ENCODE data around the gene B3GALT5. TPM values are rescaled to one million over a fixed set of nuclear protein-coding genes. Genes with fewer than 3 reads are reported as not detected.
"Not testable (repeated sequence)": the region's sequence is repeated elsewhere in the genome, so short reads cannot be mapped to it uniquely, and the experiment has no call there.

B3GALT5 gene, protein sequence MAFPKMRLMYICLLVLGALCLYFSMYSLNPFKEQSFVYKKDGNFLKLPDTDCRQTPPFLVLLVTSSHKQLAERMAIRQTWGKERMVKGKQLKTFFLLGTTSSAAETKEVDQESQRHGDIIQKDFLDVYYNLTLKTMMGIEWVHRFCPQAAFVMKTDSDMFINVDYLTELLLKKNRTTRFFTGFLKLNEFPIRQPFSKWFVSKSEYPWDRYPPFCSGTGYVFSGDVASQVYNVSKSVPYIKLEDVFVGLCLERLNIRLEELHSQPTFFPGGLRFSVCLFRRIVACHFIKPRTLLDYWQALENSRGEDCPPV
- total RNA-seq = 21.9 TPM

DNA sequence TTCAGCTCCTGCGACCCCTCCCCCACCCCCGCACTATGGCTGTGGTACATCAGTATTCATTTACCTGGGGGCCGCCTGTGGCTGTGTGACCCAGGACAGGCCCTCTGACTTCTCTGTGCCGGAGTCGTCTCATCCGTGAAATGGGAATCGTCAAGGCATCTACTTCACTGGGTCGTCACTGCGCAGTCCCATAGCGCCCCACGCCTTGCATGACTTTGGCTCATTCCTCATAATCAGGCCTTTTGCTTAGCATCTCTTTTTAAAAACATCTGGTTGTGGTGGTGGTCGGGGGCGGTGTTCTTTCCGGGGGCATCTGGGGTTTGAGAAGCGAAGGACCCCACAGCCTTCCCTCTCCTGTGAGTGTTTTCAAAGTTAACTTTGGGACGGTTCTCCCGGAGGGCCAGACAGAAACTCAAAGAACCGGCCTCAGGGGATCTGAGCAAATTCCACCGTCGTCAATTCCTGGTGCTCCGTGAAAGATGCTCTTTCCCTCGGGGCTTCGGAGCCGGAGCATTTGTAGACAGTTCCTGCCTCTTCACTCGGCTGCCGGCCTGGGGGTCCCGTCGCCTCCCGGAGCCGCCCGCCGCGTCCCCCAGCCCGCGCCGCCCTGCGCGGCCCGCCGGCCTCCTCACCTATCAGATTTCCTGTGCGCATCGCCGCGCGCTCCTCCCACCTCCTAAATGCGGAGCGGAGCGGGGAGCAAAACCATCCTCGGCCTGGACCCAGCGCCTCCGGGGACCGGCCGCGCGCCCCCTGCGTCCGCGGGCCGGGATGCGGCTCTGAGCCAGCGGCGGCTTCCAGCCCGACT is at the start of gene B3GALT5:
Gene B3GALT5 (plus strand): TSS at position 708 of the 808 bp plus-strand sequence. CDS start 47,620 bp downstream, outside the sequence.
- DNase-seq (ENCODE audit: low spot score) = no peak

DNA sequence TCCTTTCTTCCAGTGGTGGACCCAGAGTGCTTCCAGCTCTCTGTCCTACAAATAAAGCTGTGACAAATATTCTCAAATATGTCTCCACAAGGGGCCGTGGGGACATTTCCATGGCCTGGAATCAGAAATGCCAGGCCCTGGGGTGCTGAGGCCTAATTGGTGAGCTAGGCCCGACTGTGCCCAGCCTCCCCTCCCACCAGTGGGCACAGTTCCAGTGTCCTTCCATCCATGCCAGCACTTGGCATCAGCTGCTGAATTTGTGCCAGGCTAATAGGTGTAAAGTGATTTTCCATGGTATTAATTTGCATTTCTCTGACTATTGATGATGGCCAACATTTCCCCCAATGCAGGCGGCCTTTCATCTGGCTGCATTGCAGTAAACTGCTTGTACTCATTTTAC is 48.5 kb upstream of the B3GALT5 start:
- no peak for DNase-seq (ENCODE audit: low spot score)

DNA sequence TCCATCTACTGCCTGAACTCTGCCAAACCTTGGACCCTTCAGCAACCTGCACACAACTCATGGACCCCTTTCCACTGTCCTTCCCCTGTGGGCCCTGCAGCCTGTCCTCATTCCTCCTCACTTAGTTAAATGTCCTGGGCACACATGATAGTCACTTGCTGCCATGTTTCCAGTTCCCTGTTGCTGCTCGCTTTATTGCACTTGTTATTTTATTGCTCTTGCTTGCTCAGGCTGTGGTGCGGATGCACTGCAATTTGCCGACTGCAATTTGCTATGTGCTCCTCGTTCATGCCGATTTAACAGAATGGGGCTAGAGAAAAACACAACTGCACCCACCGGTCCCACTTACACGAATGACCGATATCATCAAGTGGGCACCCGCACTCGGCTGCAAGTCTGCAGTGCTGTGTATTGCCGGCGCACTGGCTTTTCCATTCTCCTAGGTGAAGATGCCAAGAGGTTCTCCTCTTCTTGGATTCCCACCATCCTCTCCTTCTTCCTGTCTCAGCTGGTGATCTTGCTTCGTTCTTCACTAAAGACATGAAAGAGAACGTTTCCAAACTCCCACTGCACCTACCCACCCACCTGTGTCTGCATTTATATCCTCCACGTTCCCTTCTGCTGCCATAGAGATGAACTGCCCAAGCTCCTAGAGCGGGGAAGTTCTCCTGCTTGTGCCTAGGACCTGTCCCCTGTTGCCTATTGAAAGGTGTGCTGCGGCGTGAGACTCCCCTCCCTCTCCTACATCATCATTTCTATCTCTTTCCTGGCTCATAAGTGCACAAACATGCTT is 45.4 kb upstream of the B3GALT5 start:
- no peak for DNase-seq (ENCODE audit: low spot score)

DNA sequence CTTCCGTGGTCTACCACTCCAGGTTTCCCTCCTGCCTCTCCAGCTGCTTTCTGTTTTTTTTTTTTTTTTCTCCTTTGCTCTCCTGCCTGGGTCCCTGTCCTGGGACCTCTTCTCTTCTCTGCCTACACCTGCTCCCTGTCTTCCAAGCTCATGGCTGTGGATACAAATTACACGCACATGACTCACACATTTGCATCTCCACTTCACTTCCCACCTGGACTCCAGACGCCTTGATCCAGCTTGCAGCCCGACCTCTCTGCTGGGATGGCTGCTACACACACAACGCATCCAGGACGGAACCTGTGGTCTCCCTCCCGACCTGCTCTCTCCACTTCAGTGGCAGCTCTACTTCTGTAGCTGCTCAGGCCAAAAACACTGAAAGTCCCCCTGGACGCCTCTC is 44.4 kb upstream of the B3GALT5 start:
- no peak for DNase-seq (ENCODE audit: low spot score)

DNA sequence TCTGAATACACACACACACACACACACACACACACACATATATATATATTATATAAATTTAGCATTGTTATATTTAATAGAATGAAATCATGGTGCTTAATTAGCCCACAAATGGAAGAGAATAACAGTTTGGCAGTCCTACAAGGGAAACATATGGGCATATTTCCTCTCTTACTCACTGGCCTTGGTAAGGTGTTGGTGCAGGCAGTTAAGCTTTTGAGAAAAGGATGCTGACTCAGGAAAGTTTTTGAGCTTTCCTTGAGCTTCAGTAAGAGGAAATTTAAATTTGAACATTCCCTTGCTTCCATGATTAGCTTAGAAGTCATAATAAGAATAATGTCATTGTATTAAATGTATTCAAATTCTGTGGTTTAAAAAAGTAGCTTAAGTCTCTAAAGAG is 37.0 kb upstream of the B3GALT5 start:
- DNase-seq (ENCODE audit: low spot score) = no peak

DNA sequence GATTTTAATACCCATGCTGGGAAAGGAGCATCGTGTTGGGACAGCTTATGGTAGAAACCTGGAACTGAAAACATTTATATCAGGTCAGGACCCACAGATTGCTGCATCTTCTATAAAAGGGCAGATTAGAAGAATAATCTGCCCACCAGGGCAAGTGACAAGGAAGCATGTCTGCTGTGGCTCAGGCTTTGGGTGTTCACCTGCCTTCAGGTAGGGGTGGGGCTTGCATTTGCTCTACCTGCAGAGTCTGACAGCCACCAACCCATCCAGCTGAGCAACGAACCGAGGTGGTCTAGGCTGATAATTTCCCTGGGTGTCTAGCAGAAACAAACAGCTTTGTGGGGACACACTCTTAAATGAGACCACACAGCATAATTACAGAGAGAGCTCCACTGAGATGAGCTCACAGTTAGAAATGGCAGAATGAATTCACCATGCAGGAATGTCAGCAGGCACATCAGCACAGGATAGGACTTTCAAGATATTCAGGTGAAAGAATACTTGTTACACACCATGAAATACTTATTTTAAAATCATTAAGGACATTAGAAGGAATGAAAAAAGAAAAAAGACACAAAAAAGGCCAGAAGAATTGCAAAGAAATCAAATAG is 36.1 kb upstream of the B3GALT5 start:
- DNase-seq (ENCODE audit: low spot score) = no peak

DNA sequence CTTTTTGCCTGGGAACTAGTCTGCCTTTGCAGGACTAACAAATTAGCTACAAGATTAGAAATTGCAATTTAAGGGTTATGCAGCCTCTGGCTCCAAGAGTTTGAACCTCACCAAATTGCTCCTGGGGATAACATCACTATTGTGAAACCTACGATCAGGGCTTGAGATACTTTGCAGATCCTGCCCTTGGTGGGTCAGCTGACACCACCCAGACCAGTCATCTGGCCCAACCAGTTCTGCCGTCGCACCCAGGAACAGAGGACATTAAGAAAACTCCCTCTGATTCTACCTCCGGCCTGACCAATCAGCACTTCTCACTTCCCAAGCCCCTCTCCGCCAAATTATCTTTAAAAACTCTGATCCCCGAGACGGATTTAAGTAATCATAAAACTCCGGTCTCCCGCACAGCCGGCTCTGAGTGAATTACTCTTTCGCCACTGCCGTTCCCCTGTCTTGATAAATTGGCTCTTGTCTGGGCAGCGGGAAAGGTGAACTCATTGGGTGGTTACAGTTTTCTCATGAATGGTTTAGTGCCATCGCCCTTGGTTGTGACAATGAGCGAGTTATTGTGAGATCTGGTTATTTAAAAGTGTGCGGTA is 32.9 kb upstream of the B3GALT5 start:
- no peak for DNase-seq (ENCODE audit: low spot score)

DNA sequence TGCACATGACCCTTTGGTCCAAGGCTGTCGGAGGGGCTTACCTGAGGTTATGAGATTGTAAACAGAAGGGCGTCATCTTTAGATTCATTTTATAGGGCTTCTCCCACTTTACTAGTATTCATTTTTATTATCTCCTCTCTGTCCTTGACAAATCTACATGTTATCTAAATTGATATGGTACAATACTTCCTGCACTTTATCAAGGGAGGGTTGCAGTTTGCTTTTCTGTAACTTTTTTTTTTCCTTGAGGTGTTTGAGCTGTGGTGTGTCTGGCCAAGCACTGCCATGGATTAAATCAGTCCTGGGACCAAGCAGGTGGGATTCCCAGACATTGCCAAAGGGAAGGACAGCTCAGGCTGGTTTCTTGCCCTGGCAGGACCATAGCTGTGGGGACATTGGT is 32.0 kb upstream of the B3GALT5 start:
- no peak for DNase-seq (ENCODE audit: low spot score)

DNA sequence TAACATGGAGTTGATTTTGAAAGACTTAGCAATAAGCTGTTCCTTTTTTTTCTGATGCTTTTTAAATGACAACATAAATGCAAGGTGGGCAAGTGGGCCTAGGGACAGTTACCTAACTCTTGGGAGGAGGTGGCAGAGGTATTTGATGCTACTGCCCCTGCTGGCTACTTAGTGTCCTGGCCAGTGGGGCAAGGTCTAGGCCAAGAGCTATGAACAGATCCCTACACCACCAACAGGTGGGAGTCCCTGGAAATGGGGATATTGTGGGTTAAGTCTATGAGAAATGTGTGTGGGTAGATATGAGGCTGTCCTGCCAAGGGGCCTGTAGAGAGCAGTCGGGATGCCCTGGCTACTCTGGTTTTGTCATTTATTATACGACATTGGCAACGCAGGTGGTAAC is 31.3 kb upstream of the B3GALT5 start:
- no peak for DNase-seq (ENCODE audit: low spot score)

DNA sequence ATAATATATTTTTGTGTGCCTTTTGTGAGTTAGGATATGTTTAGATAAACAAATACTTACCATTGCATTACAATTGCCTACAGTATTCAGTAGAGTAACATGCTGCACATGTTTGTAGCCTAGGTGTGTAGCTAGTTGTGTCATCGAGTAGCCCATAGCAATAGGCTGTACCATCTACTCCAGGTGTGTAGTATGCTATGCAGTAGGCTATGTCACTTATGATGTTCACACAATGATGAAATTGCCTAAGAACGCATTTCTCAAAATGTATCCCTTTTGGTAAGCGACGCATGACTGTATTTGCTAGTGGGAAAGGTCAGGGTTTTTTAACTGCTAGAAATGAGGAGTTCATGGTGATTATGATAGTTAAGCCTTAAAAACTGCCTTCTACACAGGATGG is 30.0 kb upstream of the B3GALT5 start:
- DNase-seq (ENCODE audit: low spot score) = no peak

DNA sequence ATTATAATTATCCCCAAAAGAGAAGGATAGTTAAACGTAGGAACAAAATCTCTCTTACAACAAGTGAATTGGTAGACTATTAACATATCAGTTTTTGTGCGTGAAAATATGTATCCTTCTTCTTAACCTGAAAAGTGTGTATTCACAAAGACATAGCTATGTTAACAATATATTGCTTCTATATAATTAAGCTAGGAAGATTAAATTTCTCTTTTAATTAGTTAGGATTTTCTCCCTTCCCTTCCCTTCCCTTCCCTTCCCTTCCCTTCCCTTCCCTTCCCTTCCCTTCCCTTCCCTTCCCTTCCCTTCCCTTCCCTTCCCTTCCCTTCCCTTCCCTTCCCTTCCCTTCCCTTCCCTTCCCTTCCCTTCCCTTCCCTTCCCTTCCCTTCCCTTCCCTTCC is 29.2 kb upstream of the B3GALT5 start:
- DNase-seq (ENCODE audit: low spot score) = not testable (repeated sequence)

DNA sequence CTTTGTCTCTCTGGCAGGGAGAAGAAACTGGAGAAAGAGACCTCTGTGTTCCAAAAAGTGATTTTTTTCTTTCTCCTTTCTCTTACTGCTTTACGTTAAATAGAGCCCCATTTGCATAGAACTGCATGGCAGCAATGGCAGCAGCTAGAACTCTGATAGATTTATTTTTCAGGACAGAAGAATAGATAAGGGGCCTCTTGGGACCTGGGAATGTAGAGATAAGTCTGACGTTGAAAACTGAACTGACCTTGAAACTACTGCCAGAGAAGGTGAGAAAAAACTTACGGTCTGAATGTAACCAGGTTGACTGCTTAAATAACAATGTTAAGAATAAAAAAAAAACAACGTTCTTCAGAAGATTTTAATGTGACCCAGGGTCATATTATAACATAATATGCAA is 25.4 kb upstream of the B3GALT5 start:
- no peak for DNase-seq (ENCODE audit: low spot score)

DNA sequence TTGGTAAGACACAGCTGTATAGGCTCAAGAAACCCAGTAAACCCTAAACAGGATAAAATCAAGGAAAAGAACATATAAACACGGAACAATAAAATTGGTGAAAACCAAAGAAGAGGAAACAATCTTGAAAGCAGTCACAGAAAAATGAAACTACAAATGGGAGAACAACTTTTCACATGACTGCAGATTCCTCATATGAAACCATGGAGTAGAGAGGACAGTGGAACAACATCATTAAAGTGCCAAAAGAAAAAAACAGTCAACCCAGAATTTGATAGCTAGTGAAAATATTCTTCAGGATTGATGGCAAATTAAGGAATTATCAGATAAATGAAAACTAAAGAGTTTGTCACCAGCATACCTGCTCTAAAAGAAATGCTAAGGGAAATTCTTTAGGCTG is 23.9 kb upstream of the B3GALT5 start:
- DNase-seq (ENCODE audit: low spot score) = no peak

DNA sequence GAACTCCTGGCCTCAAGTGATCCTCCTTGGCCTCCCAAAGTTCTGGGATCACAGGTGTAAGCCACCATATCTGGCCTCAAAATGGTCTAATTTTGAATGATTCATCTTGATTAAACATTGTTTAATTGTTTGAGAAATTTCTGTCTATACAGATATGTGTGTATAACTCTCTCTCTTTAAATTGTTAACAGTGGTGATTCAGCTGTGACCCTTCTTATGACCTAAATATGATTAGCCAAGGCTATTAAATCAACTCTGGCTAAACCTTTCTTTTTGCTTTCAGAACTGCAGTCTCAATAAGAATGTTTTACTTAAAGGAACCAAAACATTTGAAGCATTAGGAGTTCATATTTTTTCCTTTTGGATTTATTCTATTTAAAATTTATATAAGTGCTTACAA is 19.2 kb upstream of the B3GALT5 start:
- DNase-seq (ENCODE audit: low spot score) = no peak

DNA sequence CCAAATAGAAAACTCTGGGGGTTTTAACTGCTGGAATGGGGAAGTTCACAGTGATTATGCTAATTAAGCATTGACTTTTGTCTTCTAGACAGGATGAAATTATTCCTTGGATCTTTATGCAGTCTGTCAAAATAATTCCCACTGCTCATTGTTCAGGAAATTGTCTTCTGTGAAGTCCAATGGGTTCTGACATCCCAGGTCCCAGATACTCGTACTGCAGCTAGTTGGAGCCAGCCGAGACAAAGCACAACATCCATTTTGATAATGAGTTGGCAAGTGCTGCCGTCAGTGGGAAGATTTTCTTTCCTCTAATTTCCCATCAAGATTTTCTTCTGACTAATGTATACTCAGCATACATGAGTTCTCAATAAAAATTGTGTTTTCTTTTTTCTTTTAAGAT is 17.3 kb upstream of the B3GALT5 start:
- DNase-seq (ENCODE audit: low spot score) = no peak

DNA sequence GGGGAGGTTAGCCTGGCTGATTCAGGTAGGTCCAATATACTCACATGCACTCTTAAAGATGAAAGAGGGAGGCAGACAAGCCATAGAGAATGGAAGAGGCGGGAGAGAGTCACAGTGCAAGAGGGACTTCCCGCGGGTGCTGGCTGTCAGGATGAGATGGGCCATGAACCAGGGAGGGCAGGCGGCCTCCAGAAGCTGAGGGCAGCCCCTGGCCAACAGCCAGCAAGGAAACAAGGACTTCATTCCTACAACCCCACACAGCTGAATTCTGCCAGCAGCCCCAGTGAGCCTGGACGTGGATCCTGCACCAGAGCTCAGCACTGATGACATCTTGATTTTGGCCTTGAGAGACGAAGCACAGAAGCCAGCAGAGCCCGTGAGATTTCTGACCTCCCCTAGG is 15.1 kb upstream of the B3GALT5 start:
- DNase-seq (ENCODE audit: low spot score) = no peak

DNA sequence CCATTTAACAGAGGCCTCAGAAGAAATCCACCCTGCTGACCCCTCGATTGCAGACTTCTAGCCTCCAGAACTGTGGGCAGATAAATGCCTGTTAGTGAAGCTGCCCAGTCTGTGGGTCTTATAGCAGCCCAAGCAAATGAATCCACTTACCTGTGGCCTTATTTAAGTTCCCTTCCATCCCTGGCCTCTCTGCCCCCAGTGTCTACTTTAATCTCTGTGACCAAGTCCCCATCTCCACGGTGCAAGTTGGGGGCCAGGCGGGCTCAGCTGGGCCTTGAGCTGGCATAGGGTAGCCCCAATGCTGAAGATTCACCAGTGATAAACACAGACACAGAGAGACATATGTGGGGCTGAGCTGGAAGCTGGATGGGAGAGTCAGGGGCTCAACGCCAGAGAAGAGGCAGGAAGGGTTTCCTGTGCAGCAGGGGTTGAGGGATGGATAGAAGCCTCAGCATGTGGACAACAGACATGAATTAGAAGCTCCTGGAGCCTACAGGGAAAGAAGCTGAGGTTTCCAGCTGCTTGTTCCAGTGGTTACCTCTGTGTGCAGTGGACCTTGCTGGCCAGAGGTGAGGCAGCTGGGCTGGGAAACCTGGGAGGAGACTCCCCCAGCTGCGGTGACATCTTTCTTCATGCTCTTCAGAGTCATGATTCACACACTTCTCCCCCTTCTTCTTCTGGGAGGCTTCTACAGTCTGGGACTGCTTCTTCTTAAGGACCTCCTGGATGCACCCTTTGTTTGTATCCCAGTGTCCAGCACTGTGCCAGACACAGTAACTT is 13.4 kb upstream of the B3GALT5 start:
- DNase-seq (ENCODE audit: low spot score) = no peak

DNA sequence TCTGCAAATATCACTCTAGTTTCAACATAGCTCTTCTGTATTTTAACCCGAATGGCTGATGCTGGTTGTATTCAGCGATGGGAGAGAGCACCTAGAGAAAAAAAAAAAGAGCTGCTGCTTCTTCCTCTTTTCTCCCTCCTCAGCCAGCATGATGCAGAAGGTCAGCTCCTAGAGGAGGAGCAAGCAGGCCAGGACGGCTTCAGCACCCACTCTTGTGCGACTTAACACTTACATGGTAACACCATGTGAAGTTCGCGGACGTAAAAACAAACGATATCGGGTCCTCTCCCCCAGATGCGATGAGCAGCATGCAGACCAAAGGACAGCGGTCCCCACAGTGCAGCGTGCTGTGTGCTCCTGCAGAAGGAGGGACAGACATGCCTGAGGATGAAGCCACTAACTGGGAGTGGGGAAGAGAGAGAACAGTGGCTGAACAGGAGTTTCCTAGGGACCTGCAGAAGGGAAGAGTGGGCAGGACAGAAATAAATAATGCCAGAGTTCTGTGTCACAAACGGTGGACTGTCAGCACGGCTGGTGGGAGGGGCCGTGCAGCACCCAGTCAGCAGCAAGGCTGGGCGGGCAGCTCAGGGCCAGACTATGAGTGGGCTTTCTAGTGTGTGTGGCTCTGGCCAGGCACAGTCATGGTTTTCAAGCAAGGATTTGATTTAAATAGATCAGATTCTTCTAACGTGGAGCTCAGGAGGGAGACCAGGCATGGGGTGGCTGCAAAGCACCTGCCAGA is 11.4 kb upstream of the B3GALT5 start:
- no peak for DNase-seq (ENCODE audit: low spot score)

DNA sequence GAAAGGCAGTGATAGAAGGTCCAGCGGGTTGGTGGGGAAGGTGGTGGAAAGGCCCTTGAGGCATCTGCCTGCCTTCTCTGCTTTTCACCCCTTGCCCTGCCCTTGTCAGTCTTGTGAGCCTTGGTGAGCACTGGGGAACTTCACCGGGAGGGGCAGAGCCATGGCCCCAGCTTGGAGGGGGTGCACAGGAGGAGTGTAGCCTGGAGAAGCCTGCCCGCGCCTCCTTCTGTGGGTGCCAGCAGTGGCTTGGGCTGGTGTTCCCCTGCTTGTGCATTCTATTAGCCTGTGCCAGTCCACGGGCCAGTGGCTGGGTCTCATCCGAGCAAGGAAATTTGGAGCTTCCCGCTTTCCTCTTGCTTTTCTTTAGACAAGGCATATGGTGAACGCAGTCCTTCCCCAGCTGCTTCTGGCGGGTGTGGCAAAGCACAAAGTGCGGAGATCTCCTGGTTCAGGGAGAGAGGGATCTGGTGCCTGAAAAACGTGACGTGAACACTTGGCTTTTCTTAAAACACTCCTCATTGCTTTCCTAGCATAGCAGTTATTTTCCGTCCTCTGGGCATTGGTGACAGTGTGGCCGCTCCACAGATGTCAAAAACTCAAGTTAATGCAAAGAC is 10.6 kb upstream of the B3GALT5 start:
- DNase-seq (ENCODE audit: low spot score) = no peak

DNA sequence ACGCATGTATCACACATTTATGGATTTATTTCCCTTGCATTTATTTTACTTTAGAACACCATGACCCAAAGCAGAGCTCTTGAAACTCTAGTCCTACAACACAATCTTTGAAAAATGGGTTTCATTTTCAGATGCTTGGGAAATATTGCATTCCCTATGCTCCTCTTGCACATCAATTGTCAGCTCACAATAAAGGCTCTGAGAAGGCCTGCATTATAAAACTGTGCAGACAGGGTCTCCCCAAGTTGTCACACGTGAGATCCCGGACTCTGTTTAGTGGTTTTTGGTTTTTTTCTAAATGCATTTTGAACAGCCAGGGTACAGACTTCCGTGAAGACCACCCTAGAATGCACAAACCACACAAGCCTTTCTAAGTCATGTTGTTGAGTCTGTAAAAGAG is 9.9 kb upstream of the B3GALT5 start:
- DNase-seq (ENCODE audit: low spot score) = no peak

Data from ureter (tissue), 1 donor.